ENCODE results near the gene JPT1. TPM values are rescaled to one million over a fixed set of nuclear protein-coding genes. Genes with fewer than 3 reads are reported as not detected.

The JPT1 gene
- polyA plus RNA-seq, 1 of the 3 experiments (the other 2 are of a cell fraction) = 490 TPM

DNA sequence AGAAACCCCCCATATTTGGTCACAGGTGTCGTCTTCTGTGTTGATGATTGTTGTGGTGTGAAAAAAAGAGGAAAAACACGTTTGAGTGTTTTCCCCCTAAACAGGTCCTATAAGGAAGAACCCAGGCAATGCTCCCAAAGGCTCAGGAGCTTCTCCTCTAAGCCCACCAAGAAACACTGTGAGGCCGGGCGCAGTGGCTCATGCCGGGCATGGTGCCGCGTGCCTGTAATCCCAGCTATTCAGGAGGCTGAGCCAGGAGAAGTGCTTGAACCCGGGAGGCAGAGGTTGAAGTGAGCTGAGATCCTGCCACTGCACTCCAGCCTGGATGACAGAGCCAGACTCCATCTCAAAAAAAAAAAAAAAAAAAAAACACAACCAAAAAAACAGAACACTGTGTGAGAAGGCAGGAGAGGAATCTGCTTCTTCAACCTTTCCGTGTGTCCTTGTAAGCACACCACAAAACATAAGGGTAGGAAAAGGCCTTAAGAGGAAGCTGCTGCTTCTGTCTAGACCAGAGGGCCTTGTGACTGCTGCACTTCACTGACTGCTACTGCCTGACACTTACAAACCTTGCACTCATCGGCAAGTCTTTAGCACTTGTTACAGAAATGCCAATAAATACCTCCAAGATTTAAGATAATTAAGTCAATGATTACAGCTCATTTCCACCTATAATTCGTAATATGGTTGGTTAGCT, 9.3 kb downstream of the JPT1 start (continued):
- TF ChIP-seq CTCF (IDR thresholded peaks at IDR 0.05) (no peak), RFX5 (IDR thresholded peaks at IDR 0.05; ENCODE audit: low read length) (no peak), NFIC (IDR thresholded peaks at IDR 0.05; ENCODE audit: borderline replicate concordance) (no peak), RAD21 (IDR thresholded peaks at IDR 0.05; ENCODE audit: low read length) (no peak), MEF2A (IDR thresholded peaks at IDR 0.05; ENCODE audit: borderline replicate concordance, low read depth) (no peak), RCOR1 (IDR thresholded peaks at IDR 0.05; ENCODE audit: low read length) (no peak)
- TF ChIP-seq, protein P1, sequence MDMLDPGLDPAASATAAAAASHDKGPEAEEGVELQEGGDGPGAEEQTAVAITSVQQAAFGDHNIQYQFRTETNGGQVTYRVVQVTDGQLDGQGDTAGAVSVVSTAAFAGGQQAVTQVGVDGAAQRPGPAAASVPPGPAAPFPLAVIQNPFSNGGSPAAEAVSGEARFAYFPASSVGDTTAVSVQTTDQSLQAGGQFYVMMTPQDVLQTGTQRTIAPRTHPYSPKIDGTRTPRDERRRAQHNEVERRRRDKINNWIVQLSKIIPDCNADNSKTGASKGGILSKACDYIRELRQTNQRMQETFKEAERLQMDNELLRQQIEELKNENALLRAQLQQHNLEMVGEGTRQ (IDR thresholded peaks at IDR 0.05; ENCODE audit: borderline replicate concordance, low read depth, low read length) = no peak

DNA sequence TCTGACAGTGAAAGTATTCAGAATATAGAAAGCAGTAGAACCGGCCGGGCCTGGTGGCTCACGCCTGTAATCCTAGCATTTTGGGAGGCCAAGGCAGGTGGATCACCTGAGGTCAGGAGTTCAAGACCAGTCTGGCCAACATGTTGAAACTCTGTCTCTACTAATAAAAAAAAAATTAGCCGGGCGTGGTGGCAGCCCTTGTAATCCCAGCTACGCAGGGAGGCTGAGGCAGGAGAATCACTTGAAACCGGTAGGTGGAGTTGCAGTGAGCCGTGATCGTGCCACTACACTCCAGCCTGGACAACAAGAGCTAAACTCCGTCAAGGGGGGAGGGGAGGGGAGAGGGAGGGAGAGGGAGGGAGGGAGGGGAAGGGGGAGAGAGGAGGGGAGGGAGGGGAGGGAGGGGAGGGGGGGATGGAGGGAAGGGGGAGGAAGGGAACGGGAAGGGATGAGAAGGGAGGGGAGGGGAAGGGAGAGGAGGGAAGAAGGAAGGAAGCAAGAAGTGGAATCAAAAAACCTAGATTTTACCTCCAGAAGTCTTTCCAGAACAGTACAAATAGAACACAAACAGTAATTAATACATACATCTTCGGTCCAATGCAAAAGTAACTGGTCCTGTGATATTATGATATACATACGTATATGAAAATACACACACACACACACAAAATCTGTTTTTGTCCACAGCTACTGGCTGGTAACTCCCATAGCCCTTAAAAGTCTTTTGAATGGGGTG, 11.9 kb downstream of the JPT1 start:
- no peak overlapping the region for H3K9ac ChIP-seq
- H3K4me2 ChIP-seq = no peak overlapping the region
- DNase-seq = no peak
- TF ChIP-seq FOXM1 (IDR thresholded peaks at IDR 0.05; ENCODE audit: low read depth) (no peak), POLR2AphosphoS5 (IDR thresholded peaks at IDR 0.05; ENCODE audit: low read depth, low read length) (no peak), FOSL2 (IDR thresholded peaks at IDR 0.05; ENCODE audit: borderline replicate concordance, low read depth) (no peak), RAD21 (IDR thresholded peaks at IDR 0.05; ENCODE audit: low read length) (no peak), MXI1 (IDR thresholded peaks at IDR 0.05; ENCODE audit: low read depth, low read length) (no peak), SMC3 (IDR thresholded peaks at IDR 0.05; ENCODE audit: low read depth, low read length) (no peak), PBX3 (IDR thresholded peaks at IDR 0.05) (no peak), EP300 (IDR thresholded peaks at IDR 0.05; ENCODE audit: borderline replicate concordance in 1 of 2, low read depth in 1 of 2, low read length in 1 of 2) (no peak), GABPA (IDR thresholded peaks at IDR 0.05; ENCODE audit: low read depth) (no peak)
- TF ChIP-seq, protein P1 (IDR thresholded peaks at IDR 0.05; ENCODE audit: borderline replicate concordance, low read depth, low read length) = no peak
- TF ChIP-seq, protein P2, sequence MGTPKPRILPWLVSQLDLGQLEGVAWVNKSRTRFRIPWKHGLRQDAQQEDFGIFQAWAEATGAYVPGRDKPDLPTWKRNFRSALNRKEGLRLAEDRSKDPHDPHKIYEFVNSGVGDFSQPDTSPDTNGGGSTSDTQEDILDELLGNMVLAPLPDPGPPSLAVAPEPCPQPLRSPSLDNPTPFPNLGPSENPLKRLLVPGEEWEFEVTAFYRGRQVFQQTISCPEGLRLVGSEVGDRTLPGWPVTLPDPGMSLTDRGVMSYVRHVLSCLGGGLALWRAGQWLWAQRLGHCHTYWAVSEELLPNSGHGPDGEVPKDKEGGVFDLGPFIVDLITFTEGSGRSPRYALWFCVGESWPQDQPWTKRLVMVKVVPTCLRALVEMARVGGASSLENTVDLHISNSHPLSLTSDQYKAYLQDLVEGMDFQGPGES (IDR thresholded peaks at IDR 0.05; ENCODE audit: low read depth, low read length) = no peak
- ChIA-PET CTCF (interaction anchor here (1.5 to 1.7 kb wide), 2 partner anchors 12 to 28 kb away, joined by 3 to 17 read pairs; partner anchors contain the start of gene NT5C), POLR2A (interaction anchor here (1.5 kb wide), 1 partner anchor 9 kb away, joined by 3 read pairs; no protein-coding TSS in a partner anchor)
- H3K27ac ChIP-seq (ENCODE audit: low read depth in 2 of 2, low read length in 1 of 2) = no peak overlapping the region
- H2AFZ ChIP-seq (ENCODE audit: low read depth) = no peak overlapping the region
- no peak overlapping the region for H3K4me3 ChIP-seq (ENCODE audit: low read depth in 2 of 2, low read length in 1 of 2)
- H4K20me1 ChIP-seq (ENCODE audit: insufficient read depth) = peaks cover 23% of the 10 kb centered on the region; the same call in 1 of the 2 replicates
- peaks cover 61 to 97% of the 10 kb centered on the region in 2 experiments for H3K36me3 ChIP-seq (replicated peaks in 1 of 2; ENCODE audit: control insufficient read depth in 1 of 2, insufficient read depth in 2 of 2, low read length in 1 of 2)
- no peaks in the 10 kb centered on the region for H3K9me2 ChIP-seq
- H3K27me3 ChIP-seq (ENCODE audit: insufficient read depth) = no peaks in the 10 kb centered on the region
- H3K9me3 ChIP-seq = no peaks in the 10 kb centered on the region
- peaks cover 71% of the 10 kb centered on the region for H3F3A ChIP-seq (replicated peaks; ENCODE audit: insufficient read depth)
- peaks cover 95% of the 10 kb centered on the region for H3K79me2 ChIP-seq (ENCODE audit: insufficient read depth)
- 92% methylated on average over 13 of the region's 13 CpGs for WGBS (ENCODE audit: low lambda C conversion rate)
- H3K4me1 ChIP-seq (ENCODE audit: control insufficient read depth in 1 of 2, insufficient read depth in 2 of 2, low read depth in 1 of 2, low read length in 1 of 2) = no peaks in the 10 kb centered on the region
